Left renal cortex interstitium (tissue), 4 donors: ENCODE data around the gene PROC. TPM values are rescaled to one million over a fixed set of nuclear protein-coding genes. Genes with fewer than 3 reads are reported as not detected.
A peak's percentile ranks its signal among the peaks of the same experiment; 100 is the strongest.

Experiments used
- DNase-seq, 4 donors: peaks; one replicate each; pipeline ENCODE4 v3.0.0-alpha.2; 2013; ENCODE audit warnings: low read depth in 4 of 4, low spot score in 2 of 4, missing footprints in 1 of 4
- polyA plus RNA-seq, 4 donors: library from polyadenylated mRNA; unstranded; fragments of 120-200 nt; gene quantifications; one replicate each; pipeline ENCODE4 v1.2.1, GENCODE V29; 2013; ENCODE audit not compliant: insufficient read length in 4 of 4

PROC gene
- polyA plus RNA-seq, 4 donors = 1.9 to 8.1 (median 4.4) TPM

DNA sequence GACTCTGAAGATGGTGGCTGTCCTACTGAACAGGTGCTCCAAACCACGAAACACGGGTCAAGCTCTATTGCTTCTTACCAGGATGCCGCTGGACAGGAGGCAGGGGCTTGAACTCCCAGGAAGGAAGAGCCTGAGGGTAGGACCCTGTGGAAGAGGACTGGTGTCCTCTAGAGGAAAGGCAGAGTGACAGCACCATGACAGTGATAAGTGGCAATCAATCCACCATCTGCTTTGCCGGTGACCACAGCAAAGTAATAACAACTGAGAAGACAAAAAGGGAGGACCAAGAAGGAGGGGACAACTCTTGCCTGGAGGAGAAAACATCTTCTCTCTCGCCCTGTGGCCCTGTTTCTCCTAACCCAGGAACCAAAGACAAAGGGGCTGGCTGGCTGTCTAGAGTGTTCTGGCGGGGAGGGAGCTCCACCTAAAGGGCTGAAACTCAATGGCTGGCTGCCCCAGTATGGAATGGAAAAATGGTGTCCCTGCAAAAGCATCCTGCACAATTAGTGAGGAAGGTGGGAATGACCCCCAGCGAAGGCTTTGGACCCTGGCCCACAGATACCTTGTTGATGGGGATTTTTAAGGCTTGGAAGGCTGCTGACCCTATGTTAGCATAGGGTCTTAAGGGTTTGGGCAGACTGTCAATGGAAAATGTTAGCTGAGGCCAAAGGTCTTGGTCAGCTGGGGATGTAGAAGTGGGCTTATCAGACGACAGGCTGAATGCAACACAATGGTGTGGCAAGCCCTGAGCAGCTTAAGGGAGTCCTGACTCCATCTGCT lies 35.4 kb downstream of the PROC start:
- no peak for DNase-seq

DNA sequence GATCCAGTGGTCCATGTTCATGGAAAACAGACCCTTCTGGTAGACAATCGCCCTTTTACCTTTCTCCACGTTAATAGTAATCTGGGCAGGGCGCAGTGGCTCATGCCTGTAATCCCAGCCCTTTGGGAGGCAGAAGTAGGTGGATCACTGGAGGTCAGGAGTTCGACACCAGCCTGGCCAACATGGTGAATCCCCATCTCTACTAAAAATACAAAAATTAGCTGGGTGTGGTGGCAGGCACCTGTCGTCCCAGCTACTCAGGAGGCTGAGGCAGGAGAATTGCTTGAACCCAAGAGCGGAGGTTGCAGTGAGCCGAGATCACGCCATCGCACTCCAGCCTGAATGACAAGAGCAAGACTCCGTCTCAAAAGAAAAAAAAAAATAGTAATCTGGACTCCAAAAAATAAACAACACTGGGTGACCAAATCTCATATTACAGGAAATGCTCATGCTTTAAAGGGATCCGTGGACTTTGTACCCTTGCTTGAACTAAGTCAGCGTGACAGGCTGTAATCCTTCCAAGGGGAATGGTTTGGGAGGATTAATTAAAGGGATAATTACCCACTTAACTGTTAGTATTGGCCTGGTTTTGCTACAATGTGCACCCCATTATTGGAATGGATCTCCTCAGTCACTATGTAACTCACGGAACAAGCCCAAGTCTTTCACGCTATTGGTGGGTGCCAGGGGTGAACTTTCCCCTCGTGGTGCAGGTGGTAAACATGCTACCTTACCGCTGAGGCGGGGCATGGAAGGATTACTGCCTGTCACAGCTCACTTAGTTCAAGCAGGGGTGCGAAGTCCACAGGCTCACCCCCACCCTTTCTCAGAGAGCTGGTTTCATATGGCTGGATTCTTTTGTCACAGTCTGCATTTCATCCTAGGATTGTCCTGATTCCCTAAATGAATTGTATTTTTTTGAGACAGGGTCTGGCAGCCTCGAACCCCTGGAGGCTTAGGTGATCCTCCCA lies 36.7 kb downstream of the PROC start:
- DNase-seq = peak in 1 of 4 donors; percentile 38

DNA sequence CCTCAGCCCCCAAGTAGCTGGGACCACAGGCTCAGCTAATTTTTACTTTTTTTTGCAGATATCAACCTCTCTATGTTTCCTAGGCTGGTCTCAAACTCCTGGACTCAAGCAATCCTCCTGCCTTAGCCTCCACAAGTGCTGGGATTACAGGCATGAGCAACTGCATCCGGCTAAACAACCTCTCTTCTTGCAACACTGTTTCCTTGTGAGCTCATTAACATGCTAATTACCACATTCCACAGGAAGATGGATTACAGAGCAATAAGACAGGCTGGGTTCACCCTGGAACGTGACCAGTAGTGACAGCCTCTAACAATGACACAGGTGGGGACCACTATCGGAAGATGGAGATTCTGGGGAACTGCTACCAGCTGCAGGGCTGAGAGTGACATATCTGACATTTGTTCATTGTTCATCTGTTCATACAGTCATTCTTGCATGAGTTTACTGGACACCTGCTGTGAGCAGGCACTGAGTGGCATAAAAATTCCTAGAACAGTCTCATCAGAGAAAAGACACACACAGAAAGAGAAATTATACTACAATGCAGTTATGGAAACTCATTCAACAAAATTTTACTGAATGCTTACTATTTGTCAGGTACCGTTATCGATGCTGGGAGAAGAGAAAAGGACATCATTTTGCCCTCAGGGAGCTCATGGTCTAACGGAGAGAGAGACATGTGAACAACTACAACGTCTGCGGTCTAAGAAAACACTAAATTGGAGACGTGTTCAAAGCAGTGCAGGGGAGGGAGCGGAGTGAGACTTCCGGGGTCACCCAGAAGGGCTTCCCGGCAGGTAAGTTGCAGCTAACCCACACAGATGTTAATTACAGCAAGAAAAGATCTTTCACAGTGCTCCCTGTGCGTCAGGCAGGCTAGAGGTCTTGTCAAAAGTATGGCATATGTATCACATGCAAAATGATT lies 37.6 kb downstream of the PROC start:
- DNase-seq = no peak

DNA sequence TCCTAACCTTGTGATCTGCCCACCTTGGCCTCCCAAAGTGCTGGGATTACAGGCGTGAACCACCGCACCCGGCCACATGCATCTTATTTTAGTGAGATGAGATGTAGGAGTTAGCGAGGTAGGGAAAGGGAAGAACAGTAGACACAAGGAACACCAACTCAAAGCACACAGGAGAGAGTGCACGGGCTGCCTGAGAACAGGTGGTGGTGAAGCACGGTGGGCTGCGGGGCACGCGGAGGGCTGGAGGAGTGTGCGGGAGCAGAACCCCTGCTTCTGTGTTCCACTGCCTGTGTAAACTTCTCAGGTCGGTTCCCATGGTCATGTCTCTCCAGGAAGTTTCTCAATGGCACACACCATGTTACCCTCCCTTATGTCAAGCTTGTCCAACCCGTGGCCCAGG lies 38.7 kb downstream of the PROC start:
- DNase-seq = no peak

DNA sequence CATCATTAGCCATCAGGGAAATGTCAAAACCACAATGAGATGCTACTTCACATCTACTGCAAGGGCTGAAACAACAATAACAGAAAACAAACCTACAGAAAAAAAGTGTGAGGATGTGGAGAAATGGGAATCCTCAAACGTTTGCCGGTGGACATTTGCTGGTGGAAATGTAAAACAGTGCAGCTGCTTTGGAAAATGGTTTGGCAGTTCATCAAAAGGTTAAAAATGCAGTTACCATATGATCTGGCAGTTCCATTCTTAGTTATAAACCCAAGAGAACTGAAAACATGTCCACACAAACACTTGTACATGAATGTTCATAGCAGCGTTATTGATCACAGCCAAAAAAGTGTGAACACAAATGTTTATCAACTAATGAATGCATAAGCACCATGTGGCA lies 44.2 kb downstream of the PROC start:
- no peak for DNase-seq

DNA sequence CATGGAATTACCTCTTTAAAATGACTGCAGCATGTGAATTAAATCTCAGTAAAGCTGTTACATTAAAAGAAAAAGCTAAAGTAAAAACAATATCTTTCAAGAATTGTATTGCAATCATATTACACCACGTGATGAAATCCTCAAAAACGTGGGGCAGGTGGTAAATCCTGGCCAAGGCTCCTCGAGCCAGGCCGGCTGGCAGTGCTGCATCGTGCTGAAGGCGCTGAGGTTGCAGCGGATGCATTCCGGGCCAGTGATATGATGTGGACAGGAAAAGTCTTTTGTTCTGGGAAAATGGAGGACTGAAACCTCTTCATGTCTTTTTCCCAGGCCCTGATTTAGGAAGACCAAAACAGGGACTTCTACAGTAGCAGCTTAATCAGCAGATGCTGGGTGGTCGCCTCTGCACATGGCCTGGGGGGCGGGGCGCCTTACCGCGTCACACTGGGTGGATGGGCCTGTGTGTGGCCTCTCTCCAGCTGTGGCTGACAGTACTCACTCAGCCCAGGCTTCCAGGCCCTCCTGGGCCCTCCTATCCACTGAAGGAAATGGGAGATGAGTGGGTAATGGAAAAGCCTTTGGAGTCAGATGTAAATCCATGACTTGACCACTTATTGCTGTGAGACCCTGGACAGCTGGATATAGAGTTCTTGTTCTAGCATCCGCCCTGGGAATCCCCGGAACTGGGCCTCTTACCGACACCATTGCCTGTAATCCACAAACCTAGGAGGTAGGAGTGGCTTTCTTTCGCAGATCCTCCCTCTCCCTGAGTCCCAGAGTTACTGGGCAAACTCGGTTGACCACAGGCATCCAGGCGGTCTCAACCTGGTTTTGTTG lies 45.1 kb downstream of the PROC start:
- DNase-seq = no peak

DNA sequence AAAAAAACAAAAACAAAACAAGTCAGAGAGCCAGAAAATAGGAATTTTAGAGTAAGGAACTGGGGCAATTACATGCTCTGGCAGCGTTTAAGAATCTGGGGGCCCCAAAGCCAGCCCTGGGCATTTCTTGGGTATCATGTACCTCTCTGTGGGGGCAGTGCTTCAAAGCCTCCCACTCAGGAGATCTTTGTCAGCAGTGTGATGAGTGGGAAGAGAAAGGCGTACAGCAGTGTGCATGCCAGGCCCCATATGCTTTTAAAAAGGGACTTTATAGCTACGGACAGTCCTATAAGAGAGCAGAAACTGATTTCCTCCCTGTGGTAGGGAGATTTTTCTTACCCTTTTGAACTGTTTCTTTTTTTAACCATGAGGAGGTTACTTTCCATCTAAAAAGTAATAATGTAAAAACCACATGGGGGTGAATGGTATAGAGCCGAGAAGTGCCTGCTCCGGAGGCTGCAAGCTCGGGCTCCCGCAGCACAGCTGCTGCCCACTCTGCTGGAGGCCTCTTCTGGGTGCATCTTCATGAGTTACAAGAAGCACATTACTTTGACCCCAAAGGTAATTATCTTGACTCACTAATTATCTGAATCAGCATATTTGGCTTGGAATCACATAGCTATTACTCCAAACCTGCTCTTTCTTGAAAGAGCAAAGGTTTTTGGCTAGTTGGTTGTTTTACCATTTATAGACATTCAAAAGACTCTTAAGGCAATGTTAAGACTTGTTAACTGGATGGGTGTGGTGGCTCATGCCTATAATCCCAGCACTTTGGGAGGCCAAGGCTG lies 46.4 kb downstream of the PROC start:
- DNase-seq = no peak

DNA sequence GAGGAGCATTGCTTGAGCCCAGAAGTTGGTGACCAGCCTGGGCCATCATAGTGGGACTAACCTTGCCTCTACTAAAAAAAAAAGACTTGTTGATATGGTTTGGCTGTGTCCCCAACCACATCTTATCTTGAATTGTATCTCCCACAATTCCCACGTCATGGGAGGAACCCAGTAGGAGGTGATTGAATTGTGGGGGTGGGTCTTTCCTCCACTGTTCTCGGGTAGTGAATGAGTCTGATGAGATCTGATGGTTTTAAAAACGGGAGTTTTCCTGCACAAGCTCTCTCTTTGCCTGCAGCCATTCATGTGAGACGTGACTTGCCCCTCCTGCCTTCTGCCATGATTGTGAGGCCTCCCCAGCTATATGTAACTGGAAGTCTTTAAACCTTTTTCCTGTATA lies 47.0 kb downstream of the PROC start:
- DNase-seq = no peak

DNA sequence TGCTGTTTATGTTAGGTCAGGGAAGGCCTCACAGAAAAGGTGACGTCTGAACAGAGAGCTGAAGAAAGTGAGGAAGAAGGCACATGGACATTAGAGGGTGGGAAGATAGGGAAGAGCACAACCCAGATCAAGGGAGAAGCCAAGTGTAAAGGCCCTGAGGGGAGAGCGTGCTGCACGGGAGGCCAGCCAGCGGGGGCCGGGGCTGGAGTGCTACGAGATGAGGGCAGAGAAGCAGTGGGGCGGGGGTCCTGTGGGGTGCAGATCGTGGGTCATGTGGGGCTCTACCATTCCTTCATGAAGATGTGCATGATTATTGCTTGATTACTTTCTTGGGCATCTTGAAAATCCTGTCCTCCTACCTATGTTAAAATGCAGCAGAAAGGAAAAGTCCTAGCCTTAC lies 50.8 kb downstream of the PROC start:
- no peak for DNase-seq

DNA sequence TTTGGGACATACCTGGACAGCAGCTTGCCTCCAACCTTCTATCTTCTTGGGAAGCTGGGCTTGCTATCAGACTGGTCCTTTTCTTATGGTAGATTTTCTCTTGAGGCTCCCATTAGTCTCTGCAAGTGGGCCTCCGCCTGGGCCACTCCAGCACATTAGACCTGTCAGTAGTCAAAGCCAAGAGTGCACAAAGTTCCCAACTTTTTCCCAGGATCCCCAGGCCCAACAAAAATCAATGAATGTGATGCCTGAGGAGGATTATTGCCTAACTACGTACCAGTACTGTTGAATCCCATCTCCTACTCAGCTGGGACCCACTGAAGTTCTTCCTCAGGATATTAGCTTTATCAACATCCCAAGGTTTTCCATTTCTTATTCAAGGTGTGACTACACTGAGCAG lies 51.7 kb downstream of the PROC start:
- DNase-seq = no peak

DNA sequence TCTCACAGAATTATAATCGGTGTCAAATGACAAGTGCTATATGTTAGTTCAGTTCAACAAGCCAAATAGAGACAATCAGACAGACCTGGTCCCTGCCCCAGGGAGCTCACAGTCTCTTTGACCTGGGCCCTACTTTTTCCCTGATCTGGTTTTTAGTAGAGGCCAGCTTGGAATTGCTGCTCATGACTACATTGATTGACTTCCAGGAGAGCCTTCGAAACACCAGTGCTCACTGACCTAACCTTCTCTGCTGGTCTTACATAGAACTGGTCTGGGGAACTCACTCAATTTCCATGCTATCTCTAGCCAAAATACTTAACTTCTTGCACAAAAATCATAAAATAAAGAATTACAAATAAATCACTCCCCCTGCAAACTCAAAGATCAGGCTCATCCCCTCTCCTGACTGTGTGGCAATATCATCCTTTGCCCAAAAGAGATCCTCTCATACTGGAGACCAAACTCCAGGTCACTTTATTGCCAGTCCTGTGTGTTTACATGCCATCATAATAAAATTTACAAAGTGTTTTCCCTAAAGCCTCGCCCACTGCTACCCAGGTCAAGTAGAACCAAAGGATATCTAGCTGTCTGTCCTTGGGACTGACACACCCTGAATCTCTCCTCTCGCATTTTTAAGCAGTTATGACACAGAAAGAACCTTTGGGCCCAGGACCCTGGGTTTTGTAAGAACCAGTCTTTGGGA lies 53.2 kb downstream of the PROC start:
- DNase-seq = no peak

DNA sequence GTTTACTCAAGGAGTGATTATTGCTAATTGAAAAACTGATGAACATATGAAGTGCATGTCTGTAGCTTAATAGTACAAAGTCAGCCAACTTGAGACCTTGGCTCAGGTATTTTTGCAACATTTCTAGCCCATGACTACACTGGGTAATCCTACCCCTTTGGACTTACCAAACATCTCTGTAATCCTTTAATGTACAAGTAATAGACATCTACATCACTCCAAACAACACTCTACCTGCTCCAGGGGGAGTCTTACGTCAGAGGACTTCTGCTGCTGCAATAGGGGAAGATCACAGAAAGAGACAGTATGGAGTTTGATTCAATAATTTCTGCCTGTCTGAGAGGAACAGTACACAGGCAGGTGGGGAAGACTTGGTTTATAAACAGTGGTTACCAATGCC lies 54.0 kb downstream of the PROC start:
- no peak for DNase-seq

DNA sequence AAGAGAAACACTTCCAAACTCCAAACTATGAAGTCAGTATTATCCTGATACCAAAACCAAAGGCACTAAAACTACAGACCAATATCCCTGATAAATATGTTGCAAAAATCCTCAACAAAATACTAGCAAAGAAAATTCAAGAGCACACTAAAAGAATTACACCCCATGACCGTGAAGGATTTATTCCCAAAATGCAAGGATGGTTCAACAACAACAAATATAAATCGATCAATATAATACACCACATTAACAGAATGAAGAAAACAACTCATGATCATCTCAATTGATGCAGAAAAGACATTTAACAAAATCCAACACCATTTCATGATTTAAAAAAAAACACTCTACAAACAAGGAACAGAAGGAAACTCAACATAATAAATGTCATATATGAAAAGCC lies 57.6 kb downstream of the PROC start:
- DNase-seq = no peak

Other genes with a start within 250 kb of the PROC start
- gene CYP27C1, start 198.1 kb upstream of the PROC start, polyA plus RNA-seq = 10 to 100 TPM in 1 of 4 donors, 1 to 10 TPM in 3; 6.6 to 12.6 (median 8.3) TPM
- 10 to 100 TPM; 59.0 to 77.4 (median 70.0) TPM for gene ERCC3, start 124.3 kb upstream of the PROC start, polyA plus RNA-seq
- 10 to 100 TPM; 23.2 to 32.1 (median 26.0) TPM for gene MAP3K2, start 30.5 kb upstream of the PROC start, polyA plus RNA-seq
- 10 to 100 TPM; 60.9 to 74.7 (median 69.8) TPM for gene IWS1, start 108.1 kb downstream of the PROC start, polyA plus RNA-seq
- gene MYO7B, start 117.3 kb downstream of the PROC start, polyA plus RNA-seq = 10 to 100 TPM; 14.2 to 28.9 (median 22.9) TPM
- gene GPR17, start 227.7 kb downstream of the PROC start, polyA plus RNA-seq = 1 to 10 TPM in 2 of 4 donors, under 1 TPM in 2; 0.48 to 4.8 (median 0.98) TPM